Naive thymus-derived CD4-positive, alpha-beta T cell (primary cell): ENCODE measurements around the gene SEC24D. TPM values are rescaled to one million over a fixed set of nuclear protein-coding genes. Genes with fewer than 3 reads are reported as not detected.

Source experiments
- ATAC-seq: fragments of 150-1000 bp; cut with Tn5 transposase; 2 replicates; pipeline ENCODE4 v1.10.0; 2021; ENCODE audit warnings: mild to moderate bottlenecking, moderate library complexity
- CTCF ChIA-PET: fragments of 350-600 bp; sonication (Branson Sonifier 250); formaldehyde crosslinking; loops from one replicate; lab custom pipeline; 2021; ENCODE audit warnings: antibody characterized with exemption; lab: Charles Lee
- POLR2A ChIA-PET: fragments of 350-600 bp; sonication (Branson Sonifier 250); formaldehyde crosslinking; loops from one replicate; lab custom pipeline; 2021; ENCODE audit warnings: antibody characterized with exemption, inconsistent platforms; lab: Charles Lee
- DNase-seq, 9 donors: peaks; one replicate each; pipeline versions ENCODE4 v3.0.0 to v3.0.0-alpha.2; 2020 to 2022; ENCODE audit warnings: mixed read lengths in 1 of 9
- H3K27ac ChIP-seq: one replicate; pipeline ENCODE4 v1.7.0; 2013; ENCODE audit warnings: mild to moderate bottlenecking, low read depth, low read length, moderate library complexity
- H3K27me3 ChIP-seq, 2 donors: one replicate each; pipeline ENCODE4 v1.7.0; 2013; ENCODE audit warnings: low read length in 2 of 2, mild to moderate bottlenecking in 2 of 2, moderate library complexity in 2 of 2; ENCODE audit not compliant: control insufficient read depth in 2 of 2, insufficient read depth in 2 of 2
- H3K36me3 ChIP-seq, 3 experiments: 1 replicate in 2 of 3; 2 replicates in 1 of 3; pipeline ENCODE4 v1.7.0; 2013; ENCODE audit warnings: low read length in 3 of 3, mild to moderate bottlenecking in 3 of 3, moderate library complexity in 1 of 3; ENCODE audit not compliant: insufficient read depth in 3 of 3, control insufficient read depth in 2 of 3
- H3K4me1 ChIP-seq, 2 donors: one replicate each; pipeline ENCODE4 v1.7.0; 2013; ENCODE audit warnings: low read length in 2 of 2, mild to moderate bottlenecking in 2 of 2, moderate library complexity in 1 of 2; ENCODE audit not compliant: control insufficient read depth in 2 of 2, insufficient read depth in 2 of 2
- H3K4me3 ChIP-seq: 2 replicates; pipeline ENCODE4 v1.7.0; 2013; ENCODE audit warnings: mild to moderate bottlenecking, low read length
- H3K9me3 ChIP-seq, 3 experiments: 1 replicate in 2 of 3; 2 replicates in 1 of 3; pipeline ENCODE4 v1.7.0; 2013; ENCODE audit warnings: low read length in 3 of 3; ENCODE audit not compliant: control insufficient read depth in 2 of 3
- H3K27ac Mint-ChIP-seq, 9 donors: one replicate each; pipeline ENCODE4 v1.8.0; 2020 to 2022; ENCODE audit warnings: mixed read lengths in 9 of 9, mild to moderate bottlenecking in 8 of 9, moderate library complexity in 5 of 9, inconsistent platforms in 2 of 9
- H3K27me3 Mint-ChIP-seq, 5 donors: one replicate each; pipeline ENCODE4 v1.8.0; 2021 to 2022; ENCODE audit warnings: mixed read lengths in 5 of 5, mild to moderate bottlenecking in 1 of 5
- H3K36me3 Mint-ChIP-seq, 5 donors: one replicate each; pipeline ENCODE4 v1.8.0; 2020 to 2022; ENCODE audit warnings: mixed read lengths in 5 of 5, mild to moderate bottlenecking in 3 of 5, inconsistent platforms in 1 of 5
- H3K4me1 Mint-ChIP-seq, 7 donors: one replicate each; pipeline ENCODE4 v1.8.0; 2020 to 2022; ENCODE audit warnings: mixed read lengths in 7 of 7, mild to moderate bottlenecking in 3 of 7, inconsistent platforms in 1 of 7
- H3K4me3 Mint-ChIP-seq, 10 donors: one replicate each; pipeline ENCODE4 v1.8.0; 2020 to 2022; ENCODE audit warnings: mild to moderate bottlenecking in 10 of 10, mixed read lengths in 10 of 10, moderate library complexity in 6 of 10, inconsistent platforms in 2 of 10
- H3K9me3 Mint-ChIP-seq, 11 donors: one replicate each; pipeline ENCODE4 v1.8.0; 2020 to 2022; ENCODE audit warnings: mixed read lengths in 11 of 11, mild to moderate bottlenecking in 4 of 11, inconsistent platforms in 1 of 11, moderate library complexity in 1 of 11
- intact Hi-C, 2 donors: fragments of 100-400 bp; cut with micrococcal nuclease; formaldehyde crosslinking; loops; one replicate each; pipeline ENCODE4 v1.15.1; 2023
- polyA plus RNA-seq, 2 donors: library from polyadenylated mRNA; unstranded; fragments of 300-500 nt; fragmentation: Illumina TruSeq; gene quantifications; one replicate each; pipeline ENCODE4 v1.2.3, GENCODE V29; 2021
- total RNA-seq, 6 experiments: library from RNA in 5 of 6; stranded (reverse) in 5 of 6; gene quantifications; 1 replicate in 5 of 6; 2 replicates in 1 of 6; pipeline ENCODE4 v1.2.3 and lab custom pipeline; 2021 to 2026

SEC24D gene
- total and polyA plus RNA-seq, 7 experiments from 2014 or later, result 11.5 to 59.2 (median 16.4) TPM

GRCh38 chr4:118816538-118817177, 19.3 kb downstream of the SEC24D start:
- H3K27me3 Mint-ChIP-seq, result no peaks in the 10 kb centered on the region
- Histone ChIP-seq H3K36me3 (peaks cover 0 to 36% (median 0%) of the 10 kb centered on the region in 3 experiments), H3K9me3 (no peaks in the 10 kb centered on the region), H3K27me3 (no peaks in the 10 kb centered on the region), H3K4me1 (no peaks in the 10 kb centered on the region), H3K27ac (no peak overlapping the region), H3K4me3 (no peak overlapping the region)
- intact Hi-C loops, result no loop called here
- DNase-seq (no peak), ATAC-seq (no peak)
- H3K27ac Mint-ChIP-seq, result no peak overlapping the region
- H3K4me3 Mint-ChIP-seq, result no peak overlapping the region
- H3K9me3 Mint-ChIP-seq, result no peaks in the 10 kb centered on the region
- peaks cover 8 to 44% (median 34%) of the 10 kb centered on the region in 5 donors for H3K36me3 Mint-ChIP-seq
- ChIA-PET CTCF (no interaction called here), POLR2A (interaction anchor here (1.3 kb wide), 1 partner anchor 38 kb away, joined by 5 read pairs; no protein-coding TSS in a partner anchor)
- peaks cover 0 to 3% (median 0%) of the 10 kb centered on the region in 7 donors for H3K4me1 Mint-ChIP-seq

DNA sequence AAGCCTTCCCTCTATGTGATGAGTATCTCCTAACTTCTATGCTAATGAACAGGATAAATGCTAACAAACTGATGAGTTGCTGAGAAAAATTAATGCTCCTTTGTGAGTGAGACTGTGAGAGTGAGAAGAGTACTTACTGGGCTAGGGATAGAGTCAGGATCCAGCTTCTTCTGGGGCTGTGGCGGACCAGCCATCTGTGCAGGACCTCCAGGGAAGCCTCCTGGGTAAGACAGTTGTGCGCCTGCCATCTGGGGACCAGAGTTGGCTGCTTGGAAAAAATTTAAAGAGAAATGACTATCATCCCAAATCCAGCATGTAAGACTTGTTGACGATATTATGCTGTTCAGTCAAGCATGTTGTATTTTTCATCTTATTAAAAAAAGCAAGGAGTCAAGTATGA, 21.0 kb downstream of the SEC24D start:
- intact Hi-C loops, result no loop called here
- no peaks in the 10 kb centered on the region for H3K4me1 ChIP-seq
- Mint-ChIP-seq H3K4me1 (peaks cover 0 to 2% (median 0%) of the 10 kb centered on the region in 7 donors), H3K27me3 (no peaks in the 10 kb centered on the region), H3K27ac (no peak overlapping the region), H3K4me3 (no peak overlapping the region), H3K9me3 (no peaks in the 10 kb centered on the region), H3K36me3 (peaks cover 11 to 56% (median 47%) of the 10 kb centered on the region in 5 donors)
- POLR2A ChIA-PET, result no interaction called here
- no peak overlapping the region for H3K27ac ChIP-seq
- DNase-seq (no peak), ATAC-seq (no peak)
- H3K36me3 ChIP-seq, result peaks cover 0 to 36% (median 0%) of the 10 kb centered on the region in 3 experiments
- no peaks in the 10 kb centered on the region for H3K9me3 ChIP-seq
- H3K27me3 ChIP-seq, result no peaks in the 10 kb centered on the region
- H3K4me3 ChIP-seq, result no peak overlapping the region
- CTCF ChIA-PET, result no interaction called here

- no peaks in the 10 kb centered on the region for H3K27me3 ChIP-seq
- CTCF ChIA-PET, result no interaction called here
- no peak overlapping the region for H3K4me3 ChIP-seq
- H3K36me3 Mint-ChIP-seq, result peaks cover 16 to 62% (median 52%) of the 10 kb centered on the region in 5 donors
- H3K4me3 Mint-ChIP-seq, result no peak overlapping the region
- no peaks in the 10 kb centered on the region for H3K4me1 ChIP-seq
- no peaks in the 10 kb centered on the region for H3K9me3 ChIP-seq
- intact Hi-C loops, result no loop called here
- H3K27ac Mint-ChIP-seq, result no peak overlapping the region
- peaks cover 0 to 5% (median 0%) of the 10 kb centered on the region in 7 donors for H3K4me1 Mint-ChIP-seq
- POLR2A ChIA-PET, result no interaction called here
- DNase-seq (no peak), ATAC-seq (no peak)
- no peak overlapping the region for H3K27ac ChIP-seq
- no peaks in the 10 kb centered on the region for H3K27me3 Mint-ChIP-seq
- no peaks in the 10 kb centered on the region for H3K9me3 Mint-ChIP-seq
- H3K36me3 ChIP-seq, result peaks cover 0 to 36% (median 0%) of the 10 kb centered on the region in 3 experiments
Observed at GRCh38 chr4:118814058-118814457, 21.9 kb downstream of the SEC24D start.

DNA sequence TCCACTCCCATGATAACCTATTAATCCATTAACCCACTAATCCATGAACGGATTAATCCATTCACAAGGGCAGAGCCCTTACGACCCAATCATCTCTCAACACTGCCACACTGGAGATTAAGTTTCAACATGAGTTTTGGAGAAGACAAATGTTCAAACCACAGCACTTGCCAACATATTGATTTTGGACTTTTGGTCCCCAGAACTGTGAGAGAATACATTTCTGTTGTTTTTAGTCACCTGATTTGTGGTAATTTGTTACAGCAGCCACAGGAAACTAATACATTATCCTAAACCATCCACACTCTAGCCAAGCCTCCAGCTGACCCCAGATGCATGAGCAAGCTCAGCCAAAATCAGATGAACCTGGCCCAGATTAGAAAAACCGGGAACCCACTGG, 22.4 kb downstream of the SEC24D start:
- Mint-ChIP-seq H3K27ac (no peak overlapping the region), H3K36me3 (peaks cover 16 to 67% (median 54%) of the 10 kb centered on the region in 5 donors), H3K4me3 (no peak overlapping the region), H3K9me3 (no peaks in the 10 kb centered on the region), H3K27me3 (no peaks in the 10 kb centered on the region), H3K4me1 (peaks cover 0 to 5% (median 0%) of the 10 kb centered on the region in 7 donors)
- Histone ChIP-seq H3K27me3 (no peaks in the 10 kb centered on the region), H3K4me3 (no peak overlapping the region), H3K27ac (no peak overlapping the region), H3K4me1 (no peaks in the 10 kb centered on the region), H3K36me3 (peaks cover 0 to 36% (median 0%) of the 10 kb centered on the region in 3 experiments), H3K9me3 (no peaks in the 10 kb centered on the region)
- ChIA-PET POLR2A (no interaction called here), CTCF (no interaction called here)
- ATAC-seq (no peak), DNase-seq (no peak)
- intact Hi-C loops, result no loop called here

DNA sequence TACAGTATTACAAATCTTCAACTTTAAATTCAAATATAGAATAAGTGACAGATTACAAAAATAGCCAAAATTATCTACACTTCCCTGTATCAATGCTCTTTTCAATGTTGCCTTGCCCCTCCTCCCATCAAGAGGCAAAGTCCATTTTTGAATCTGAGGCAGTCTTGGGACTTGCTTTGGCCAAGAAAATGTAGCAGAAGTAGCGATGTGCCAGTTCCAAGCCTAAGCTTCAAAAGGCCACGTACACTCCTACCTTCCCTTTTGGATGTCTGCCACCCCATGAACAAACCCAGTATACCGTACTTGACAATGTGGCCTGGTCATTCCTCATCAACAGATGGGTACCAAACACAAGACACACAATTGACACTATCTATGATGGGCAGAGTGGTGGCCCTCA, 24.1 kb downstream of the SEC24D start:
- H3K9me3 Mint-ChIP-seq, result no peaks in the 10 kb centered on the region
- POLR2A ChIA-PET, result no interaction called here

GRCh38 chr4:118810991-118811764, 24.7 kb downstream of the SEC24D start:
- H3K4me3 ChIP-seq, result no peak overlapping the region
- no peak overlapping the region for H3K27ac Mint-ChIP-seq
- POLR2A ChIA-PET, result no interaction called here
- H3K4me1 Mint-ChIP-seq, result peaks cover 0 to 3% (median 0%) of the 10 kb centered on the region in 7 donors
- no peaks in the 10 kb centered on the region for H3K27me3 ChIP-seq
- H3K4me1 ChIP-seq, result no peaks in the 10 kb centered on the region
- no peaks in the 10 kb centered on the region for H3K27me3 Mint-ChIP-seq
- intact Hi-C loops, result no loop called here
- H3K9me3 ChIP-seq, result no peaks in the 10 kb centered on the region
- no peaks in the 10 kb centered on the region for H3K9me3 Mint-ChIP-seq
- no peak for DNase-seq
- H3K36me3 ChIP-seq, result peaks cover 0 to 40% (median 0%) of the 10 kb centered on the region in 3 experiments
- peaks cover 16 to 67% (median 53%) of the 10 kb centered on the region in 5 donors for H3K36me3 Mint-ChIP-seq
- CTCF ChIA-PET, result no interaction called here
- H3K27ac ChIP-seq, result no peak overlapping the region
- no peak overlapping the region for H3K4me3 Mint-ChIP-seq
- ATAC-seq, result no peak

More for the DNA sequence above, 24.1 kb downstream of the SEC24D start:
- Mint-ChIP-seq H3K4me1 (peaks cover 0 to 5% (median 0%) of the 10 kb centered on the region in 7 donors), H3K4me3 (no peak overlapping the region), H3K36me3 (peaks cover 16 to 72% (median 58%) of the 10 kb centered on the region in 5 donors), H3K27ac (no peak overlapping the region), H3K27me3 (no peaks in the 10 kb centered on the region)
- ATAC-seq (no peak), DNase-seq (no peak)
- Histone ChIP-seq H3K27ac (no peak overlapping the region), H3K4me1 (no peaks in the 10 kb centered on the region), H3K27me3 (no peaks in the 10 kb centered on the region), H3K4me3 (no peak overlapping the region), H3K9me3 (no peaks in the 10 kb centered on the region), H3K36me3 (peaks cover 0 to 40% (median 0%) of the 10 kb centered on the region in 3 experiments)
- intact Hi-C loops, result no loop called here
- CTCF ChIA-PET, result no interaction called here
